Measurements from ENCODE around the gene KNG1. TPM values are rescaled to one million over a fixed set of nuclear protein-coding genes. Genes with fewer than 3 reads are reported as not detected.
"Not testable (repeated sequence)": the region's sequence is repeated elsewhere in the genome, so short reads cannot be mapped to it uniquely, and the experiment has no call there.

Gene KNG1
- not detected for polyA plus RNA-seq (2013, experiment 1 of 2)
- polyA plus RNA-seq (2013, experiment 2 of 2), result not detected

DNA sequence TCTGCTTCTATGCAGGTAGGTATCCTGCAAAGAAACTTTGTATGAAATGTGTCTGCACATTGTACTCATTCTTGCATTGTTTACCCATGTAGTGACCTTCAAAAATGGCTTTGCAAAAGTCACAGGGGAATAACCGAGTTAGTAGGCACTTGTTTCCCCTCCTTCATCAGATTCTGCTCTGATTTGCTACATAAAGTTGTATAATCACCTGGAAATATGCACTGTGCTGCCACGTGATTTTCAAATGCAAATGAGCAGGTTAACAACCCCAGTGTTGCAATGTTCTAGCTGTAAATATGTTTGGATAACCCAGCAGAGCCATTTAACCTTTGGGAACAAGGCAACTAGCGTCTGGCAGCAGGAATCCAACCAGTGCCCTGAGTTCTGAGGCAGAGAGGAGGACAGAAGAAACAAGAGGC is at the start of gene KNG1:
Gene KNG1 (plus strand): TSS at position 321 of the 419 bp plus-strand sequence. CDS start 184 bp downstream, outside the sequence.
- Histone ChIP-seq H3K9me3 (ENCODE audit: control insufficient read depth, low read length) (no peaks in the 10 kb centered on the region), H3K27ac (ENCODE audit: low read depth, low read length, severe bottlenecking) (no peak within 1 kb of the TSS)

DNA sequence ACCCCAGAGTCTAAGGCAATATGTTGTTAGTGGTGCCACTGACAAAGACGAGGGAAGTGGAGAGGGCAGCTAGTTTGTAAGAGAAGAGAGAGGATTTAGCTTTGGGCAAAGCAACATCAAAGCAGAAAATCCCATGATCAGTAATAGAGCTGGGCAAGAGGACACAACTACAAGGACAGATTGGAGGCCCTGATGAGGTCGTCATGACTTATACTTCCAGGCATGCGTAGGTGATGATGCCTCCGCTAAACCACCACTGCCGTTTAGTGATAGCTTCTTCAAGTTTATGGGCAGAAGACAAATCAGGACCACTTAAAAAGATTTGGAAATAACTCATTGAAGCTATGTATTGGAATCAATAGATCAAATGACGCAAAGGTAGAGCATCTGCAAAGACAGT is 48.7 kb upstream of the KNG1 start:
- Histone ChIP-seq H3K27ac (ENCODE audit: low read depth, low read length, severe bottlenecking) (no peak overlapping the region), H3K9me3 (ENCODE audit: control insufficient read depth, low read length) (no peaks in the 10 kb centered on the region), H3K36me3 (ENCODE audit: control insufficient read depth, insufficient read depth, low read length) (no peaks in the 10 kb centered on the region), H3K4me1 (ENCODE audit: control insufficient read depth, insufficient read depth, low read length, poor library complexity, severe bottlenecking) (peaks cover 11% of the 10 kb centered on the region), H3K4me3 (ENCODE audit: extremely low read depth, insufficient read depth, low read length, poor library complexity, severe bottlenecking) (no peak overlapping the region)
- WGBS, 2 experiments (ENCODE audit: insufficient coverage in 2 of 2), result 93 to 100% methylated on average over 2 of the region's 6 CpGs

More for the DNA sequence above, at the start of gene KNG1:
- Histone ChIP-seq H3K36me3 (ENCODE audit: control insufficient read depth, insufficient read depth, low read length) (no peaks in the 10 kb centered on the region), H3K4me3 (ENCODE audit: extremely low read depth, insufficient read depth, low read length, poor library complexity, severe bottlenecking) (no peak within 1 kb of the TSS), H3K4me1 (ENCODE audit: control insufficient read depth, insufficient read depth, low read length, poor library complexity, severe bottlenecking) (no peaks in the 10 kb centered on the region)
- WGBS, 2 experiments (ENCODE audit: insufficient coverage in 2 of 2), result 79% methylated on average over 3 of the region's 3 CpGs

DNA sequence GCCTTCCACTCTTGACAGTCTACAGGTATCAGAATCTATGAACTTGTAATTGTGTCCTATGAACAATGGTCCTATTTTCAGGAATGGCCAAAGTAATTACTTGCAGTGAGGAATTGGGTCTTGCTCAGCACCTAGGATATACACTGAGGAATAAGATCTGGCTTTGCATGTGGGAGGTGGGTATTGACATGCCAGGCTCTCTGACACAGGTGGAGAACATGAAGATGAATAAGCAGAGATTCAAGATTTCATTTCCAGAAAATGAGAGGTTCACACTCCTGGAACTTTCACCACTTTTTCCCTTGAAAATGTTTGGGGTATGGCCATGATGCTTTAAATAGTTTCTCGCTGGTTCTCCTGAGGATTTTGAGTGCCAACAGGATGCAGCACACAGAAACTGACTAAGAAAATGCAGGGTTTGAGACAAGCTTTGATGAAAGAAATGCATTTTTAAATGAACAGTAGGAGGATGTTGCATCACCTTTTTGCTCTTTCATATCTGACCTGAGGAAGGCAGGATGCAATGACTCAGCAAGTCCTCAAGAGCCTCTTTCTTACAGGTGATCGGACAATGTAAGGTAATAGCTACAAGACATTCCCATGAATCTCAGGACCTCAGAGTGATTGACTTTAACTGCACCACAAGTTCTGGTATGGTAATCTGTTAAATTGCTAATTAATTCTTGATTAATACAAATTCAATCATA is 47.6 kb upstream of the KNG1 start:
- H3K36me3 ChIP-seq (ENCODE audit: control insufficient read depth, insufficient read depth, low read length), result no peaks in the 10 kb centered on the region
- H3K4me3 ChIP-seq (ENCODE audit: extremely low read depth, insufficient read depth, low read length, poor library complexity, severe bottlenecking), result no peak overlapping the region
- H3K27ac ChIP-seq (ENCODE audit: low read depth, low read length, severe bottlenecking), result no peak overlapping the region
- H3K9me3 ChIP-seq (ENCODE audit: control insufficient read depth, low read length), result no peaks in the 10 kb centered on the region
- H3K4me1 ChIP-seq (ENCODE audit: control insufficient read depth, insufficient read depth, low read length, poor library complexity, severe bottlenecking), result peaks cover 1% of the 10 kb centered on the region
- WGBS, 2 experiments (ENCODE audit: insufficient coverage in 2 of 2), result 86 to 90% methylated on average over 1 of the region's 2 CpGs

DNA sequence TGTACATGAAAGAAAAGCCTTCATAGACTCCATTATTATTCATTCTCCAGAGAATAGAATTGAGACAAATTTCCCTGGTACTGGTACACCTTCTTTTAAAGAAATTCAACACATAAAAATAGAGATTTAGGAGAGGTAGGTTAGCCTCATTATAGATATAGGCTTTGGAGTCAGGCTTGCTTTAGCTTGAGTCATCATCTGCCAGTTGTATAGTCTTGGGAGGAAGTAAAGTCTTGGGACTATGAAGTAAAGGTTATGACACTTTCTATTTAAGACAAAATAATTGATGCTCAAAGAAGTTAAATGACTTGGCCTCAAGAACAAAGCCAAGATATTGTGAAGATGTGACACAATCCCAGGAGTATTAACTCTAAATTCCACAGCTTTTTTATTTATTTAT is 47.0 kb upstream of the KNG1 start:
- Histone ChIP-seq H3K4me3 (ENCODE audit: extremely low read depth, insufficient read depth, low read length, poor library complexity, severe bottlenecking) (no peak overlapping the region), H3K36me3 (ENCODE audit: control insufficient read depth, insufficient read depth, low read length) (no peaks in the 10 kb centered on the region), H3K27ac (ENCODE audit: low read depth, low read length, severe bottlenecking) (no peak overlapping the region)

DNA sequence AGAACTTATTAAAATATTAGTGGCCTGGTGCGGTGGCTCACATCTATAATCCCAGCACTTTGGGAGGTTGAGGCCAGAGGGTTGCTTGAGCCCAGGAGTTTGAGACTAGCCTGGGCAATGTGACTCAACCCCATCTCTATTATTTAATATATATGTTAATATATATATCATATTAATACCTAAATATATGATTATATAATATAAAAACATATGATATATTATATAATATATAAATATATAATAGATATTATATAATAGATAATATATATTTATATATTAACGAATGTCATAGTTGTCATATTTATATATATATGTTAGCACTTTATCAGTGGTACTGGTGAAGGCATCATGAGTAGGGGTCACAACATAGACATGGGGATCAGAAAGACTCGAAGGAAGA is 46.1 kb upstream of the KNG1 start:
- 71 to 100% methylated on average over 1 of the region's 3 CpGs for WGBS, 2 experiments (ENCODE audit: insufficient coverage in 2 of 2)
- Histone ChIP-seq H3K36me3 (ENCODE audit: control insufficient read depth, insufficient read depth, low read length) (no peaks in the 10 kb centered on the region), H3K27ac (ENCODE audit: low read depth, low read length, severe bottlenecking) (no peak overlapping the region)

More for the DNA sequence above, 47.0 kb upstream of the KNG1 start:
- H3K9me3 ChIP-seq (ENCODE audit: control insufficient read depth, low read length), result no peaks in the 10 kb centered on the region
- H3K4me1 ChIP-seq (ENCODE audit: control insufficient read depth, insufficient read depth, low read length, poor library complexity, severe bottlenecking), result no peaks in the 10 kb centered on the region

DNA sequence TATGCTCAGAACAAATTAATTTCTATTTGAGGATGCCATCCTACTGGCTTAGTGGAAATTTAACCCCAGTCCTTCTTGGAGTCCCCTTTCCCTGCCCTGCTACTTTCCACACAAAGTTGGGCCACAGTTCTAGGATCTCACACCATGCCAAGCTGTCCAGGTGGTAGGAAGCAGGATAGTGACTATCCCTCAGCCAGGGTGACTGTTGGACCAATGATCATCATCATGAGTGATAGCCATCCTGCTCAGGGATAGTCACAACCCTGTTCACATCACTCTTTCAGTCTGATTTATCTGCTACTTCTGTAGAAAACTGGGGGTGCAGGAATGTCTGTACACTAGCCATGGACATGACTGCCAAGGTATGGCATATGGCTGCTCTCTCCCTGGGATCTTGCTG is 38.6 kb upstream of the KNG1 start:
- Histone ChIP-seq H3K9me3 (ENCODE audit: control insufficient read depth, low read length) (no peaks in the 10 kb centered on the region), H3K36me3 (ENCODE audit: control insufficient read depth, insufficient read depth, low read length) (no peaks in the 10 kb centered on the region), H3K27ac (ENCODE audit: low read depth, low read length, severe bottlenecking) (no peak overlapping the region), H3K4me3 (ENCODE audit: extremely low read depth, insufficient read depth, low read length, poor library complexity, severe bottlenecking) (no peak overlapping the region), H3K4me1 (ENCODE audit: control insufficient read depth, insufficient read depth, low read length, poor library complexity, severe bottlenecking) (no peaks in the 10 kb centered on the region)

More for the DNA sequence above, 46.1 kb upstream of the KNG1 start:
- H3K4me1 ChIP-seq (ENCODE audit: control insufficient read depth, insufficient read depth, low read length, poor library complexity, severe bottlenecking), result no peaks in the 10 kb centered on the region
- H3K4me3 ChIP-seq (ENCODE audit: extremely low read depth, insufficient read depth, low read length, poor library complexity, severe bottlenecking), result no peak overlapping the region
- no peaks in the 10 kb centered on the region for H3K9me3 ChIP-seq (ENCODE audit: control insufficient read depth, low read length)

DNA sequence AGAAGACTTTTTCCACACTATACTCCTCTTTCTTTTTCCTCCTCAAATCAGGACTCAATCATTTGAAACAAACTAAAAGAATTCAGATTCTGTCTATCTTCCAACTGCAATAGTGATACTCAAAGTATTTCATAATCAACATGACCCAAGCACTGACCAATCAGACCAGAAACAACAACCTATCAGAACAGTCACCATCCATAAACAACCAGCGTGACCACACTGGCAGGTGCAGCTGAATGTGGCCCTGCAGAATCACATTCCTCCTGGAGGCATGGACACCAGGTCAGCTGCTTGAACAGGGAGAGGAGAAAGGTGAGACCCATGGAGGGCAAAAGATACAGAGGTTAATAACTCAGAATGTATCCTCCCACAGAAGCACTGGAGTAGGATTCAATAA is 38.0 kb upstream of the KNG1 start:
- Histone ChIP-seq H3K36me3 (ENCODE audit: control insufficient read depth, insufficient read depth, low read length) (no peaks in the 10 kb centered on the region), H3K27ac (ENCODE audit: low read depth, low read length, severe bottlenecking) (no peak overlapping the region), H3K9me3 (ENCODE audit: control insufficient read depth, low read length) (no peaks in the 10 kb centered on the region), H3K4me3 (ENCODE audit: extremely low read depth, insufficient read depth, low read length, poor library complexity, severe bottlenecking) (no peak overlapping the region), H3K4me1 (ENCODE audit: control insufficient read depth, insufficient read depth, low read length, poor library complexity, severe bottlenecking) (no peaks in the 10 kb centered on the region)
- 100% methylated on average over 1 of the region's 1 CpG; no CpG with 5 or more reads in 1 of the 2 experiments for WGBS, 2 experiments (ENCODE audit: insufficient coverage in 2 of 2)

DNA sequence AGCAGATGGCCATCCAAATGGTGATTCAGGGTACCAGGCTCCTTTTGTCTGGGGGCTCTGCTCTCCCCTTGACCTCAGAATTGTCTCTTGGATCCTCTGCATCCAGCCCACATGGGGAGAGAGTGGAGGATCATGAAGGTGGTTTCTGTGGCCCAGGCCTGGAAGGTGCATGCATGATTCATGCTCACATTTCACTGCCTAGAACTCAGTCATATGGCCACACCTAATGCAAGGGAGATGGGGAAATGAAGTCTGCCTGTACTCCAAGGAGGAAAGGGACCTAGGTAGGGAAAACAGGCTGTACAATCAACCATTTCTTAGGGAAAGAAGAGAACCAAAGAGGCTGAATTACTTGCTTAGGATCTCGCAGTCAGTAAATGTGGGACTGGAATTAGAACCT is 36.3 kb upstream of the KNG1 start:
- Histone ChIP-seq H3K27ac (ENCODE audit: low read depth, low read length, severe bottlenecking) (no peak overlapping the region), H3K4me3 (ENCODE audit: extremely low read depth, insufficient read depth, low read length, poor library complexity, severe bottlenecking) (no peak overlapping the region), H3K36me3 (ENCODE audit: control insufficient read depth, insufficient read depth, low read length) (no peaks in the 10 kb centered on the region), H3K9me3 (ENCODE audit: control insufficient read depth, low read length) (peaks cover 8% of the 10 kb centered on the region), H3K4me1 (ENCODE audit: control insufficient read depth, insufficient read depth, low read length, poor library complexity, severe bottlenecking) (no peaks in the 10 kb centered on the region)
- WGBS, 2 experiments (ENCODE audit: insufficient coverage in 2 of 2), result 93 to 100% methylated on average over 1 of the region's 1 CpG

DNA sequence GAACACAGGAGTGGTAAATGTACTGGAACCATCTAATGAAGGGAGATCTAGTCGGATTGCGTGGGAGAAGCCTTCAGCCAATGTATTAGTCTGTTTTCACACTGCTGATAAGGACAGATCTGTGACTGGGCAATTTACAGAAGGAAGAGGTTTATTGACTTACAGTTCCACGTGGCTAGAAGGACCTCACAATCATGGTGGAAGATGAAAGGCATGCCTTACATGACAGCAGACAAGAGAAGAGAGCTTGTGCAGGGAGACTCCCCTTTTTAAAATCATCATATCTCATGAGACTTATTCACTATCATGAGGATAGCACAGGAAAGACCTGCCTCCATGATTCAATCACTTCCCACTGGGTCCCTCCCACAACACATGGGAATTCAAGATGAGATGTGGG is 34.3 kb upstream of the KNG1 start:
- 65 to 74% methylated on average over 3 of the region's 3 CpGs for WGBS, 2 experiments (ENCODE audit: insufficient coverage in 2 of 2)
- Histone ChIP-seq H3K9me3 (ENCODE audit: control insufficient read depth, low read length) (peaks cover 8% of the 10 kb centered on the region), H3K36me3 (ENCODE audit: control insufficient read depth, insufficient read depth, low read length) (no peaks in the 10 kb centered on the region), H3K4me3 (ENCODE audit: extremely low read depth, insufficient read depth, low read length, poor library complexity, severe bottlenecking) (no peak overlapping the region), H3K4me1 (ENCODE audit: control insufficient read depth, insufficient read depth, low read length, poor library complexity, severe bottlenecking) (no peaks in the 10 kb centered on the region), H3K27ac (ENCODE audit: low read depth, low read length, severe bottlenecking) (no peak overlapping the region)

DNA sequence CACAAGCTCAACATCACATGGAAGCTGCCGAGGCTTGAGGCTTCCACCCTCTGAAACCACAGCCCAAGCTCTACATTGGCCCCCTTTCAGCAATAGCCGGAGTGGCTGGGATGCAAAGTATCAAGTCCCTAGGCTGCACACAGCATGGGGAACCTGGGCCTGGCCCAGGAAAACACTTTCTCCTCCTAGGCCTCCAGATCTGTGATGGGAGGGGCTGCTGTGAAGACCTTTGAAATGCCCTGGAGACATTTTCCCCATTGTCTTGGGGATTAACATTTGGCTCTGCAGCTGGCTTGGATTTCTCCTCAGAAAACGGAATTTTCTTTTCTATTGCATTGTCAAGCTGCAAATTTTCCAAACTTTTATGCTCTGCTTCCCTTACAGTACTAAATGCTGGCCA is 33.2 kb upstream of the KNG1 start:
- Histone ChIP-seq H3K27ac (ENCODE audit: low read depth, low read length, severe bottlenecking) (no peak overlapping the region), H3K36me3 (ENCODE audit: control insufficient read depth, insufficient read depth, low read length) (no peaks in the 10 kb centered on the region), H3K9me3 (ENCODE audit: control insufficient read depth, low read length) (peaks cover 8% of the 10 kb centered on the region), H3K4me3 (ENCODE audit: extremely low read depth, insufficient read depth, low read length, poor library complexity, severe bottlenecking) (no peak overlapping the region), H3K4me1 (ENCODE audit: control insufficient read depth, insufficient read depth, low read length, poor library complexity, severe bottlenecking) (no peaks in the 10 kb centered on the region)
- WGBS, 2 experiments (ENCODE audit: insufficient coverage in 2 of 2), result 62 to 63% methylated on average over 2 of the region's 3 CpGs

DNA sequence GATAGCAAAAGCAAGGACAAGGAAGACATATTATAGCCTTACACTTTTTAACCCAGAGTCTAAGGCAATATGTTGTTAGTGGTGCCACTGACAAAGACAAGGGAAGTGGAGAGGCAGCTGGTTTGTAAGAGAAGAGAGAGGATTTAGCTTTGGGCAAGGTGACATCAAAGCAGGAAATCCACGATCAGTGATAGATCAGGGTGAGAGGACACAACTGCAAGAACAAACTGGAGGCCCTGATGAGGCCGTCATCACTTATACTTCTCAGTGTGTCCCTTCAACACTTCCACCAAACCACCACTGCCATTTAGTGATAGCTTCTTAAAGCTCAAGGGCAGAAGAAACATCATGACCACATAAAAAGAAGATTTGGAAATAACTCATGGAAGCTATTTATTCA is 30.7 kb upstream of the KNG1 start:
- not testable (repeated sequence) for H3K9me3 ChIP-seq (ENCODE audit: control insufficient read depth, low read length)

More for the DNA sequence above, 30.7 kb upstream of the KNG1 start:
- H3K4me3 ChIP-seq (ENCODE audit: extremely low read depth, insufficient read depth, low read length, poor library complexity, severe bottlenecking); H3K27ac ChIP-seq (ENCODE audit: low read depth, low read length, severe bottlenecking); H3K36me3 ChIP-seq (ENCODE audit: control insufficient read depth, insufficient read depth, low read length); H3K4me1 ChIP-seq (ENCODE audit: control insufficient read depth, insufficient read depth, low read length, poor library complexity, severe bottlenecking): not testable (repeated sequence)
- WGBS, 2 experiments (ENCODE audit: insufficient coverage in 2 of 2), result 71 to 100% methylated on average over 1 of the region's 2 CpGs

Data from mesodermal cell (in vitro differentiated cells).